ENCODE results near the gene ARHGEF10L.

The ARHGEF10L gene

DNA sequence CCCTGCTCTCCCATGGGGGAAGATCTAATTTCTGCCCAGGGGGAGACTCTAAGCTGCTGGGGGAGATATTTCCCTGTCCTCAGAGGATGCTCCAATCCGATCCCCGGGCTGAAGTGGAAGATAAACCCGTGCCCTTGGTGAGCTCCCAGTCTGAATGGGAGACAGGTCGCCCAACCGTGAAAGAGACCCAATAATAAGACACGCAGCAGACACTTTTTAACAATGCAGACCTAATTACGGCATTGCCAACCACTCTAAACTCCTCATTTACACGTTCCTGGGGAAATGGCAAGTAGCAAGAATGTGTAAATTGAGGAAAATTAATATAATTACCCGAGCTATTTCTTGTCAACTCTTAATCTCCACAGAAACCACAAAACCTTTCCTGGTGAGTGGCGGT, 166.9 kb downstream of the ARHGEF10L start:
- Histone ChIP-seq H3K9me3 (no peaks in the 10 kb centered on the region), H3K4me3 (ENCODE audit: low read depth, low read length) (no peak overlapping the region), H3K27me3 (no peaks in the 10 kb centered on the region), H3K36me3 (no peaks in the 10 kb centered on the region), H3K4me1 (no peaks in the 10 kb centered on the region)
- DNase-seq = no peak
- TF ChIP-seq CTCF (IDR thresholded peaks at IDR 0.05; ENCODE audit: low read depth, low read length) = no peak

- Histone ChIP-seq H3K9me3 (no peaks in the 10 kb centered on the region), H3K27me3 (no peaks in the 10 kb centered on the region), H3K4me3 (ENCODE audit: low read depth, low read length) (no peak overlapping the region), H3K4me1 (no peaks in the 10 kb centered on the region), H3K36me3 (no peaks in the 10 kb centered on the region)
- no peak for DNase-seq
- no peak for TF ChIP-seq CTCF (IDR thresholded peaks at IDR 0.05; ENCODE audit: low read depth, low read length)
These were observed 170.5 kb downstream of the ARHGEF10L start for GRCh38 chr1:17709981-17710380.

GRCh38 chr1:17710889-17711576, 171.5 kb downstream of the ARHGEF10L start:
- no peak for TF ChIP-seq CTCF (IDR thresholded peaks at IDR 0.05; ENCODE audit: low read depth, low read length)
- Histone ChIP-seq H3K4me1 (no peaks in the 10 kb centered on the region), H3K4me3 (ENCODE audit: low read depth, low read length) (no peak overlapping the region), H3K9me3 (no peaks in the 10 kb centered on the region), H3K27me3 (no peaks in the 10 kb centered on the region), H3K36me3 (no peaks in the 10 kb centered on the region)
- no peak for DNase-seq

DNA sequence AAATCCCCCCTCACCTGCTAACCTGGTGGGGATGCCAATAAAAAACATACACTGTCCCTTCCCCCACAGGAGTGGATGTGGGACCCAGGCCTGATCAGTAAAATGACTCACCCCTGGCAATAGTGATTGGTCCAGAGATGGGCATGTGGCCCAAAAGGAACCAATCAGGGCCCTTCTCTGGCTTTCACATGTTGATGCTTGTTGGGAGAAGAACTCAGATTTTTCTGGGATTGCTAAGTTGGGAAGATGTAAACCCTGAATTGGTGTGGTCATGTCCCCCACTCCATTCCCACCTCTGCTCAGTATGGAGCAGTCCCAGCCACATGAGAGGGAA, 172.0 kb downstream of the ARHGEF10L start:
- H3K27me3 ChIP-seq = no peaks in the 10 kb centered on the region
- no peaks in the 10 kb centered on the region for H3K9me3 ChIP-seq
- H3K36me3 ChIP-seq = no peaks in the 10 kb centered on the region
- no peaks in the 10 kb centered on the region for H3K4me1 ChIP-seq
- TF ChIP-seq CTCF (IDR thresholded peaks at IDR 0.05; ENCODE audit: low read depth, low read length) = no peak
- no peak overlapping the region for H3K4me3 ChIP-seq (ENCODE audit: low read depth, low read length)
- DNase-seq = no peak

GRCh38 chr1:17711941-17712340, 172.4 kb downstream of the ARHGEF10L start:
- DNase-seq = no peak
- no peak overlapping the region for H3K4me3 ChIP-seq (ENCODE audit: low read depth, low read length)
- H3K9me3 ChIP-seq = no peaks in the 10 kb centered on the region
- H3K27me3 ChIP-seq = no peaks in the 10 kb centered on the region
- no peaks in the 10 kb centered on the region for H3K4me1 ChIP-seq
- no peaks in the 10 kb centered on the region for H3K36me3 ChIP-seq
- no peak for TF ChIP-seq CTCF (IDR thresholded peaks at IDR 0.05; ENCODE audit: low read depth, low read length)

GRCh38 chr1:17713993-17714392, 174.5 kb downstream of the ARHGEF10L start:
- no peaks in the 10 kb centered on the region for H3K9me3 ChIP-seq
- no peaks in the 10 kb centered on the region for H3K36me3 ChIP-seq
- no peak for TF ChIP-seq CTCF (IDR thresholded peaks at IDR 0.05; ENCODE audit: low read depth, low read length)
- H3K4me3 ChIP-seq (ENCODE audit: low read depth, low read length) = no peak overlapping the region
- DNase-seq = no peak
- no peaks in the 10 kb centered on the region for H3K4me1 ChIP-seq
- no peaks in the 10 kb centered on the region for H3K27me3 ChIP-seq

Data from BE2C (cell line).